OCI-LY1 (cell line): ENCODE measurements around the gene ZFR.

ENCODE experiments used
- H2AFZ ChIP-seq: fragments of 200-600 bp; sonication (generic), shearing (Covaris generic); 2 replicates; pipeline ENCODE4 v1.6.0; 2014; ENCODE audit warnings: antibody characterized with exemption, mild to moderate bottlenecking, low read length
- H3F3A ChIP-seq: fragments of 200-600 bp; sonication (generic), shearing (Covaris generic); 2 replicates; pipeline ENCODE4 v1.6.0; 2014; ENCODE audit warnings: mild to moderate bottlenecking, antibody characterized with exemption, low read length, moderate library complexity; ENCODE audit not compliant: insufficient read depth
- H3K27ac ChIP-seq: fragments of 200-600 bp; sonication (generic); 2 replicates; pipeline ENCODE4 v1.5.1; 2014; ENCODE audit warnings: low read length, mixed run types, mild to moderate bottlenecking, low read depth; ENCODE audit not compliant: poor library complexity, severe bottlenecking
- H3K27me3 ChIP-seq: fragments of 200-600 bp; sonication (generic); 2 replicates; pipeline ENCODE4 v1.6.0; 2014; ENCODE audit warnings: antibody characterized with exemption, mild to moderate bottlenecking, low read length, moderate library complexity; ENCODE audit not compliant: insufficient read depth
- H3K36me3 ChIP-seq: fragments of 200-600 bp; sonication (generic); 2 replicates; pipeline ENCODE4 v1.6.1; 2014; ENCODE audit warnings: mild to moderate bottlenecking, antibody characterized with exemption, low read length, moderate library complexity, mixed read lengths; ENCODE audit not compliant: insufficient read depth
- H3K4me1 ChIP-seq: fragments of 200-600 bp; sonication (generic); 2 replicates; pipeline ENCODE4 v1.5.1; 2014; ENCODE audit warnings: mild to moderate bottlenecking, low read length, moderate library complexity; ENCODE audit not compliant: insufficient read depth, severe bottlenecking
- H3K4me2 ChIP-seq: fragments of 200-600 bp; sonication (generic), shearing (Covaris generic); 2 replicates; pipeline ENCODE4 v1.6.1; 2014; ENCODE audit warnings: low read length
- H3K4me3 ChIP-seq: fragments of 200-600 bp; sonication (generic); 2 replicates; pipeline ENCODE4 v1.5.1; 2014; ENCODE audit warnings: low read length, low read depth, mild to moderate bottlenecking, mixed read lengths; ENCODE audit not compliant: poor library complexity, severe bottlenecking
- H3K79me2 ChIP-seq: fragments of 200-600 bp; shearing (Covaris generic); 2 replicates; pipeline ENCODE4 v1.6.1; 2016; ENCODE audit warnings: mixed run types, low read length, mixed read lengths; ENCODE audit not compliant: insufficient read depth
- H3K9ac ChIP-seq: fragments of 200-600 bp; sonication (generic), shearing (Covaris generic); 2 replicates; pipeline ENCODE4 v1.6.1; 2014; ENCODE audit warnings: mild to moderate bottlenecking, low read length, mixed read lengths
- H3K9me2 ChIP-seq: fragments of 200-600 bp; sonication (generic), shearing (Covaris generic); 2 replicates; pipeline ENCODE4 v1.6.1; 2014; ENCODE audit warnings: low read depth, mild to moderate bottlenecking, low read length, mixed read lengths
- H3K9me3 ChIP-seq: fragments of 200-600 bp; shearing (Covaris generic); 2 replicates; pipeline ENCODE4 v1.6.1; 2014; ENCODE audit warnings: low read length, mixed read lengths
- H4K20me1 ChIP-seq: fragments of 200-600 bp; sonication (generic), shearing (Covaris generic); 2 replicates; pipeline ENCODE4 v1.6.0; 2016; ENCODE audit warnings: mild to moderate bottlenecking, low read length; ENCODE audit not compliant: insufficient read depth
- EZH2 ChIP-seq: fragments of 200-600 bp; sonication (generic), shearing (Covaris generic); IDR thresholded peaks from 2 replicates; pipeline ENCODE4 v1.8.0; 2017; ENCODE audit warnings: borderline replicate concordance, mixed run types, mild to moderate bottlenecking, antibody characterized with exemption, low read length, moderate library complexity, mixed read lengths
- TF ChIP-seq, protein P1 (sequence below): fragments of 200-600 bp; sonication (generic), shearing (Covaris generic); IDR thresholded peaks from 2 replicates; pipeline ENCODE4 v1.5.1; 2017; ENCODE audit warnings: mild to moderate bottlenecking, antibody characterized with exemption, low read length, moderate library complexity, mixed read lengths

ZFR gene

DNA sequence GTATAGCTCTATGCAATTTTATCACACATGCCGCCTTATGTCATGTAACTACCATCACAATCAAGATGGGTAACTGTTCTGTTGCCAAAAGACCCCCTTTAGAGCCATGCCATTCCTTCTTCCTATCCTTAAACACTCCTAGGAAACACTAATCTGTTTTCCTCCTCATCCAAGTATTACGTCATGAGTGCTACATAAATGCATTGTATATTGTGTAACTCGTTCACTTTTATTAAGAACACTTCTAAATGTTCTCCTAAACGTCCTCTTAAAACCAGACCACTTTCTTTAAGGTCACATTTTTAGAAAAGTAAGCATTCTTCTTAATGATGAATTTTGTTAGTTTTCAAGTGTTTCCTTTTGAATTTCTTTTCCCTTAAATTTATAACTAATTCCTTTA lies 82.0 kb downstream of the ZFR start:
- Histone ChIP-seq H3K9me2 (no peaks in the 10 kb centered on the region), H2AFZ (no peak overlapping the region), H4K20me1 (no peaks in the 10 kb centered on the region), H3K27me3 (no peaks in the 10 kb centered on the region), H3K9me3 (no peaks in the 10 kb centered on the region), H3K27ac (no peak overlapping the region), H3K9ac (no peak overlapping the region), H3K4me1 (no peaks in the 10 kb centered on the region), H3K4me3 (no peak overlapping the region), H3K36me3 (peaks cover 63% of the 10 kb centered on the region), H3K79me2 (no peaks in the 10 kb centered on the region), H3K4me2 (no peak overlapping the region), H3F3A (no peaks in the 10 kb centered on the region)
- TF ChIP-seq, protein P1, sequence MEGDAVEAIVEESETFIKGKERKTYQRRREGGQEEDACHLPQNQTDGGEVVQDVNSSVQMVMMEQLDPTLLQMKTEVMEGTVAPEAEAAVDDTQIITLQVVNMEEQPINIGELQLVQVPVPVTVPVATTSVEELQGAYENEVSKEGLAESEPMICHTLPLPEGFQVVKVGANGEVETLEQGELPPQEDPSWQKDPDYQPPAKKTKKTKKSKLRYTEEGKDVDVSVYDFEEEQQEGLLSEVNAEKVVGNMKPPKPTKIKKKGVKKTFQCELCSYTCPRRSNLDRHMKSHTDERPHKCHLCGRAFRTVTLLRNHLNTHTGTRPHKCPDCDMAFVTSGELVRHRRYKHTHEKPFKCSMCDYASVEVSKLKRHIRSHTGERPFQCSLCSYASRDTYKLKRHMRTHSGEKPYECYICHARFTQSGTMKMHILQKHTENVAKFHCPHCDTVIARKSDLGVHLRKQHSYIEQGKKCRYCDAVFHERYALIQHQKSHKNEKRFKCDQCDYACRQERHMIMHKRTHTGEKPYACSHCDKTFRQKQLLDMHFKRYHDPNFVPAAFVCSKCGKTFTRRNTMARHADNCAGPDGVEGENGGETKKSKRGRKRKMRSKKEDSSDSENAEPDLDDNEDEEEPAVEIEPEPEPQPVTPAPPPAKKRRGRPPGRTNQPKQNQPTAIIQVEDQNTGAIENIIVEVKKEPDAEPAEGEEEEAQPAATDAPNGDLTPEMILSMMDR: no peak
- no peak for TF ChIP-seq EZH2

DNA sequence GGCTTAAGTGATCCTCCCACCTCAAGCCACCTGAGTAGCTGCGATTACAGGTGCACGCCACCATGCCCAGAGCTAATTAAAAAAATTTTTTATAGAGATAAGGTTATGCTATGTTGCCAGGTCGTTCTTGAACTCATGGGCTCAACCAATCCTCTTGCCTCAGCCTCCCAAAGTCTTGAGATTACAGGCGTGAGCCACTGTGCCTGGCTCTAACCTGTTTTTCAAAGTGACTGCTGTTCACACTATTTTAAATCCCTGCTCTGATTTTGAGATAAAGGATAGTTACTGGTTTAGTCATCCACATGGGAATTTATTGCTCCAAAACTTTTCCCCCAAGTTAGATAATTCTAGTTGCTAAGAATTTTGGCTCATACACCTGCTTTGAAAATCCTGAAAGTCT lies 83.6 kb downstream of the ZFR start:
- Histone ChIP-seq H3K4me1 (no peaks in the 10 kb centered on the region), H3K79me2 (no peaks in the 10 kb centered on the region), H3K4me3 (no peak overlapping the region), H4K20me1 (no peaks in the 10 kb centered on the region), H3K27me3 (no peaks in the 10 kb centered on the region), H3K27ac (no peak overlapping the region), H3K9me2 (no peaks in the 10 kb centered on the region), H3F3A (no peaks in the 10 kb centered on the region), H2AFZ (no peak overlapping the region), H3K4me2 (no peak overlapping the region), H3K9me3 (no peaks in the 10 kb centered on the region), H3K36me3 (peaks cover 71% of the 10 kb centered on the region), H3K9ac (no peak overlapping the region)
- TF ChIP-seq, protein P1: no peak
- no peak for TF ChIP-seq EZH2

DNA sequence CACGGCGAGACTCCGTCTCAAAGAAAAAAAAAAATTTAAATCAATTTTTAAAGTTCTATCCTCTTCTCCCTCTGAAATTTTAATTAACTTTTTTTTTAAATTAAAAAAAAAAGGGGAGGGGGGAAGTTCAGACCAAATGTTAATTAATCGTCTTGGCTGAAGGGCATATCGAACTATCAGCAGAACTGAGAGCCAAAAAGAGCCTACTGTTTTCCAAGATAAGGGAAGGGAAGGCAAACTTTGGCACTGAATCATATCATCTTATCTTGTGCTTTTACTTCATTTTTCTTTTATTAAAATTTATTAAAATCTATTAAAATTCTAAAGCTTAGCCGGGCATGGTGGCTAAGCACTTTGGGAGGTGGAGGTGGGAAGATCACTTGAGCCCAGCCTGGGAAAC lies 85.9 kb downstream of the ZFR start:
- no peak overlapping the region for H3K4me2 ChIP-seq
- no peaks in the 10 kb centered on the region for H3K9me2 ChIP-seq
- H3K9me3 ChIP-seq: no peaks in the 10 kb centered on the region
- no peak overlapping the region for H2AFZ ChIP-seq
- no peaks in the 10 kb centered on the region for H3K27me3 ChIP-seq
- TF ChIP-seq EZH2: no peak
- TF ChIP-seq, protein P1: no peak
- H4K20me1 ChIP-seq: no peaks in the 10 kb centered on the region
- peaks cover 89% of the 10 kb centered on the region for H3K36me3 ChIP-seq
- no peak overlapping the region for H3K9ac ChIP-seq
- no peaks in the 10 kb centered on the region for H3K79me2 ChIP-seq
- no peak overlapping the region for H3K27ac ChIP-seq
- H3K4me3 ChIP-seq: no peak overlapping the region
- H3F3A ChIP-seq: no peaks in the 10 kb centered on the region
- no peaks in the 10 kb centered on the region for H3K4me1 ChIP-seq
